Activated CD4-positive, alpha-beta T cell treated with anti-CD3 and anti-CD28 coated beads, Interleukin-2, amount 50 U/mL, for 1 hour (primary cell): ENCODE measurements around the gene PRPSAP1.

Source experiments
- DNase-seq: peaks from one replicate; pipeline ENCODE4 v3.0.0-alpha.2; 2020

PRPSAP1 gene

GRCh38 chr17:76383546-76384221 lies 30.0 kb upstream of the PRPSAP1 start:
- peak; percentile 24 for DNase-seq

DNA sequence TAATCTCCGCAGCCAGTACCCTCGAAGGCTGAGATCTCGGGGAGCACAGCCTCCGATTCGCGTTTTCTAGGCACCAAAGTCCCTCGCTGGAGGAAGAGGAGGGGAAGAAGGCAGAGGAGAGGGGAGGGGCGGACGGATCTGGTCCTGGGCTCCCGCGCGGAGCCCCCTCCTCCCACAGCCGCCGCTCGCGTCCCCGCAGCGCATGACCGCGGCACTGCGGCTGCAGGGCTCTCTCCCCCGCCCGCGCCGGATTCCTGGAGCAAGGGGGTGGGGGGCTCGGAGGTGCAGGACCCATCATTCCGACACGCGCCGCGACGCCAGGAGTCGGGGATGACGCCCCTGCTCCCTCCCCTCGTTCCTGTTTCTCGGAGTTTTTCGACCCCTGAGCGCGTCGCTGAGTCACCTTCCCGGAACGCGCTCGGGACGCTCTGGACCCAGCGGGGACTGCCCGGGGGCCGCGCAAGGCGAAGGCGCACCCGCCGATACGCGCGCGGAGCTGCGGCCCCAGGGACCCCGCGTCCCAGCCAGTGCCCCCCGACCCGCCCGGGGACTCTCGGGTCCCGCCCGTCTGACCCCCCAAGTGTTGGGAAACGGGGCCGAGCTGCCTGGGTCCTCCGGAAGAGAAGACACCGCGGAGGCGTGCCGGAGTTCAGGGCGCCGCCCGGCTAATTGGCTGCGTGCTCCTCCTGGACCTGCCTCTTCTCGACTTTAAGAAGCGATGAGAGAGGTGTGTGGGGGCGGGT lies 29.3 kb upstream of the PRPSAP1 start:
- peak; percentile 49 for DNase-seq

GRCh38 chr17:76382351-76382802 lies 28.7 kb upstream of the PRPSAP1 start:
- DNase-seq: no peak

DNA sequence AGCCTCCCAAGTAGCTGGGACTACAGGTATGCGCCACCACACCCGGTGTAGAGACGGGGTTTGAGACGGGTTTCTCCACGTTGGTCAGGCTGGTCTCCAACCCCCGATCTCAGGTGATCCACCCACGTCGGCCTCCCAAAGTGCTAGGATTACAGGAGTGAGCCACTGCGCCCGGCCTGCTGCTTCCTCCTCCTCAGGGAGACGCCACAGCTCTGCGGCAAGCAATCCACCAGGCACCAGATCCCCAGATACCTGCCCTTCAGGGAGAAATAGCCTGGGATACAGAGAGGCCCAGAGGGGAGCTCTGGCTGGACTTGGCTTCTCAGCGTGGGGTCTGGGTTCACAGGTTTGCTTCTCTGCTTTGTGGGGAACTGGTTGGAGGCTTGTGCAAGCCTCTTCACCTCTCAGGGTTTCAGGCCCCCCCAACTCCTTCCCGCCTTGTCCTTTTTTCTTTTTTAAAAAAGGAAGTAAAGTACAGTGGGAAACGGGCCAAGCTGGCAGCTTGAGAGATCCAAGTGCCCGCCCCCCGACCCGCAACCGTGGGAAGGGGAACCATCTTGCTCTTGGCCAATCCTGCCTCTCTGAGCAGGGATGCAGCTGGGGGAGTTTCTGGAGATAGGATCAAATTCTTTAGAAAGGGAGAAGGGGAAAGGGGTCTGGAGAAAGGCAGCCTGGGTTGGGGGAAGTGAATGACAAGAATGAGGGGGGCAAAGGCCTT lies 28.1 kb upstream of the PRPSAP1 start:
- no peak for DNase-seq

DNA sequence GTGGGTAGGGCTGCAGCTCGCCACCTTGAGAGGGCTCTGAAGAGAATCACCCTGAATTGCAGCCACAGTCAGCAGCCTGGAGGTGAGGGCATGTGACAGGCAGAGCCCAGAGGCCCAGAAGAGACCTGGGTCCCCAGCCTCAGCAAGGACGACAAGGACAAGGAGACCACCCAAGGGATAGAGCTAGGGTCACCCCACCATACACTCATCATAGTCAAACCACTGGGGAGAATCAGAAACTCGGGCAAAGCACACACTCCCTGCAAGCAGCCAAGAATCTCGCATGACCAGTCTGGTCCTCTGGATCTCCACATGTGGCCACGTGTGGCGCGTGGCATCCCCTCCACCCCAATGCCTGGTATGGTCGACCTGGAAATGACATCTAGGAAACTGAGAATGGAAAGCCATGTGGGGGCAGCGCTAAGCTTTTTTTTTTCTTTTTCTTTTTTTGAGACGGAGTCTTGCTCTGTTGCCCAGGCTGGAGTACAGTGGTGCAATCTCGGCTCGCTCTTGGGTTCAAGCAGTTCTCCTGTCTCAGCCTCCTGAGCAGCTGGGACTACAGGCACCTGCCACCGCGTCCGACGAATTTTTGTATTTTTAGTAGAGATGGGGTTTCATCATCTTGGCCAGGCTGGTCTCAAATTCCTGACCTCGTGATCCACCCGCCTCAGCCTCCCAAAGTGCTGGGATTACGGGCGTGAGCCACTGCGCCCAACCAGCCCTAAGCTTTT lies 26.1 kb upstream of the PRPSAP1 start:
- no peak for DNase-seq

DNA sequence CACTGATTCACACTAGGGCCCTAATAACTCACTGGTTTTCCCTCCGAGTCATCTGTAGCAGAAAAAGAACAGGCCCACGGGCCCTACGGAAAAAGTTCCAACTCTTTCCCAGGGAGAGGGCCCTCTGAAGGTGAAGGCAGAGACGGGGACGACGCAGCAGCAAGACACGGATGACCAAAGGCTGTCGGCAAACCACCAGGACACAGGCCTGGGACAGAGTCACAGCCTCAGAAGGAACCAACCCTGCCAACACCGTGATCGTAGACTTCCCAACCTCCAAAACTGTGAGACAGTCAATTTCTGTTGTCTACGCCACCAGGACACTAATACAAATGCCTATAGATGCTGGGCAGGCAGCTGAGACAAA lies 25.5 kb upstream of the PRPSAP1 start:
- no peak for DNase-seq

GRCh38 chr17:76378548-76379274 lies 25.0 kb upstream of the PRPSAP1 start:
- no peak for DNase-seq

DNA sequence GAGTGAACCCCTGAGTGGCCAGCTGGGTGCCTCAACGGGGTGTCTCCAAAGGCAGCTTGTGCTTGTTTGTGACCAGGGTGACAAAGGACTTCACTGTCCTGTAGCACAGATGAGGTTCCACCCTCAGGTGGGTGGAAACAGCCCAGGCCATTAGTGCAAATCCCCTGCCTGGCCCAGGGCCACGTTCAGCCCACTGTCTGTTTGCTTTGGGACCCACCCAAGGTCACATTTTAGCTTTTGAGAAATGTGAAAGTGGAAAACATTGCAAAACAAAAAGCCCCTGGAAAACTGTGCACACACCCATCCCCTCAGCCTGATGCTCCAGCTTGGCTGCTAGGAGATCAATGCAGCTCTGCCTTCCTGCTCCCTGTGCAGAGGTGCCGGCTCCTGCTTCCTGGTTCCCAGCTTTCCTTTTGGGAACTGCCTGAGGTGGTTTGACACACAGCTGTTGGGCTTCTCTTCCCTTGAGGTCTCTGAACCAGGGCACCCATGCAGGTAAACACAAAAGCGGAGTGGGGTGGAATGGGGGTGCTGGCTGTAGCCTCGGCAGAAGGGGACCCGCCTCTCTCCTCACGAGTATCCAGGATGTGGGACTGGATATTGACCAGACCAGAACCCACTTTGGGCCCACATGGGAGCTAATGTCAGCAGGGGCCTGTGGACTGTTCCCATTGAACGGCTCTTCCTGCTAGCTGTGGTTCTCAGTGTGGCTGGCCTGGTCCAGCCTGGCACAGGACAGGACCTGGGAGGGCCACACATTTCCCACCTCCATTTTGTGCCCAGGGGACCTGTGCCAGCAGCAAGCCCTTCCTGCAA lies 22.8 kb upstream of the PRPSAP1 start:
- no peak for DNase-seq

DNA sequence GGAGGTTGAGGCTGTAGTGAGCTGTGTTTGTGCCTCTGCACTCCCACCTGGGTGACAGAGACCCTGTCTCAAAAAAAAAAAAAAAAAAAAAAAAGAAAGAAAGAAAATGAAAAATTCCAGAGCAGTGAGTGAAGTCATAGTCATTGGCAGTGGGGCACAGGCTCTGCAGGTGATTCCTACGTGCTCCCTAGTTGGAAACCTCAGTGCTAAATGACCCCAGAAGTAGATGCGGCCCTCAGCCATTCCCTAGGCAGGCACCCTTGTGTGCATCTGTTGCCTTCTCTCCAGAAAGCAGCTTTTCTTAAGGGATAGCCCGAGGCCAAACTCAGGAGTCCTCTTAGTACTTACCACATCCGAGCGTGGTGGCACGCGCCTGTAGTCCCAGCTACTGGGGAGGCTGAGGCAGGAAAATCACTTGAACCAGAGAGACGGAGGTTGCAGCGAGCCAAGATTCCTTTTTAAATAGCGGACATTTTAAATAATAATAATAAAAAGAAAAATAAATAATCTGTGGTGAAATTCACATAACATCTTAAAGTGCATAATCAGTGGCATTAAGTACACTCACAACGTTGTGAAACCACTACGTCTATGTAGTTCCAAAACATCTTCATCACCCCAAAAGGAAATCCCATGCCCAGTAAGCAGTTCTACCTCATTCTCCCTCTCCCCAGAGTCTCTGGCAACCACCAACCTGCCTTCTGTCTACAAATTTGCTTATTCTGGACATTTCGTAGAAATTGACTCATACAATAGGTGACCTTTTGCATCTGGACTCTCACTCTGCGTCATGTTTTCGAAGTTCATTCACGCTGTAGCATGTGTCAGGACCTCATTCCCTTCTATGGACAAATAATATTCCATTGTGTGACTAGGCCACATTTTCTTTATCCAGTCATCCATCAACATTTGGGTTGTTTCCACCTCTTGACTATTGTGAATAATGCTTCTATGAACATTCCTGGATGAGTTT lies 18.2 kb upstream of the PRPSAP1 start:
- no peak for DNase-seq

- DNase-seq: no peak
Measured at GRCh38 chr17:76370261-76370993, 16.7 kb upstream of the PRPSAP1 start.

- DNase-seq: no peak
Measured at GRCh38 chr17:76369804-76370203, 16.1 kb upstream of the PRPSAP1 start.

DNA sequence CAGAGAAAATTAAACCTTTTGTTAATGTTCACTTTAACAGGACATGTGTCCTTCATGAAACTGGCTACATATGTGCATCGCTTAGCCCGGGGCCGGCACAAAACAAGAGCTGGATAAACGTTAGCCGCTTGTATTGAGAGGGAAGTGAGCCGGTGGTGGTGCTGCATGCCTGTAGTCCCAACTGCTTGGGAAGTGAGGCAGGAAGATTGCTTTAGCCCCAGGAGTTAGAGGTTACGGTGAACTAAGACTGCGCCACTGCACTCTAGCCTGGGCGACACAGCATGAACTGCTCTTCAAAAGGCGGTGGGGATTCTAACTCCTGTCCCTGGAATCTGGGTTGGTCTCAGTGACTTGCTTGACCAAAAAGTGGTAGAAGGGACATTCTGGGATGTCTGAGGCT lies 15.7 kb upstream of the PRPSAP1 start:
- DNase-seq: no peak

DNA sequence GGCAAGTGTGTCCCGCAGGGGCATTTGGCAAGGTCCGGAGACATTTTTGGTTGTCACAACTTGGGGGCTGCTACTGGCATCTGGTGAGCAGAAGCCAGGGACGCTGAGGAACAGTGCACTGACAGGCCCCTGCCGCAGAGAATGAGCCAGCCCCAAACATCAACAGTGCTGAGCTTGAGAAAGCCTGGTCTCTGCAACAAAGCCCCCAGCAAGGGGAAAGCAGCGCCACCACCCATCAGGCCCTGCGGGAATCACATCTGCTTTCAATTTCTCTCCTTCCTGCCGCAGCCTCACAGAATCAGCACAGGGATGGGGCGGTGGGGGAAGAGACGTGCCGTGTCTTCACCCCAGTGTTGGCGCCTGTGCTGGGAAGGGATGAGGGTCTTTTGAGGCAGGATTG lies 14.8 kb upstream of the PRPSAP1 start:
- DNase-seq: no peak

DNA sequence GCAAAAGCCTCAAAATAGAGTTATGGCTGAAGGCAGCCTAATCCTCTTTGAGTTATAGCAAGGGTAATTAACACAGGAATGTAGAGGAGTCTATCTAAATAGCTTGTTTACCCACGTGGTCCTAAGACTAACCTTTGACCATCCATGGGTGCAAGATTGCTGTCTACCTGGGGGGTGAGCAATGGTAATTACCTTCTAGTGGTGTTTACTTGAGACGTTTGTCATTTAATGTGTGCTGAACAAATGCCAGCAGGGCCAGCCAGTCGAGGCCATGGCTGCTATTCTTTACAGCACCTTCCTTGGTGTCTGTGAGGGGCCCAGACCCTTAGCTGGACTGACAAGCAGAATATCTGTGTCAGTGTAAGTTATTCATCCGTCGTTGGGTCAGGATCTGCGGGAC lies 13.9 kb upstream of the PRPSAP1 start:
- DNase-seq: no peak

DNA sequence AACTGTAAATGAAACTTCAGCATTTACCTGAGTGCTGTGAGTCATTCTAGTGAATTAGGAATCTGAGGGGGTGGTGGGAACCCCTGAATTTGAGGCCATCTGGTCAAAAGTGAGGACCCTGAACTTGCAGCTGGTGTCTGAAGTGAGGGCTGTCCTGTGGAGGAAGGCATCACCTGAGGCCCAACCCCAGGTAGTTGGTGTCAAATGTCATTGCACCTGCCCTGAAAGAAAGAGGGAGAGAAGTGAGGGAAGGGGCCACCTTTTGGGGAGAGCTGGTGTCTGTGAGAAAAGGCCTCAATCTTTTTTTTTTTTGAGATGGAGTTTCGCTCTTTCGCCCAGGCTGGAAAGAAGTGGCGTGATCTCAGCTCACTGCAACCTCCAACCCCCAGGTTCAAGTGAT lies 12.5 kb upstream of the PRPSAP1 start:
- no peak for DNase-seq

- no peak for DNase-seq
Measured at GRCh38 chr17:76365256-76365903, 11.7 kb upstream of the PRPSAP1 start.

GRCh38 chr17:76363107-76363842 lies 9.6 kb upstream of the PRPSAP1 start:
- DNase-seq: no peak

DNA sequence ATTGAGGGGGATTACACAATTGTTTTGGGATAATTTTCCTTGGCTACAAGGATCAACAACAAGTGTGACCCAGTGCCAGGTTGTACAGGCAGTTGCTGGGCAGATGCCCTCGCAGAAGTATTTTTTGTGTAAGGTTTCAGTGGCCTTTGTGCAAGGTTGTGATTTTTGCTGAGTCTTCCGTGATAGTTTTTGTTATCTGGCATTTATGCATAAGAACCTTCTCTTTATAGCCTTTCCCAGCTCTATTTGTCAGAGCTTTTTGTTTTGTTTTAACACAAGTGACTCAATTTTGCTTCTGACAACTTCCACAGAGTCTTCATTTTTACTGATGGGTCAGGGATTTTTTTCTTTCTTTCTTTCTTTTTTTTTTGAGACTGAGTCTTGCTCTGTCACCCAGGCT lies 6.7 kb upstream of the PRPSAP1 start:
- no peak for DNase-seq
